ENCODE measurements around the gene RPL14.

The RPL14 gene

DNA sequence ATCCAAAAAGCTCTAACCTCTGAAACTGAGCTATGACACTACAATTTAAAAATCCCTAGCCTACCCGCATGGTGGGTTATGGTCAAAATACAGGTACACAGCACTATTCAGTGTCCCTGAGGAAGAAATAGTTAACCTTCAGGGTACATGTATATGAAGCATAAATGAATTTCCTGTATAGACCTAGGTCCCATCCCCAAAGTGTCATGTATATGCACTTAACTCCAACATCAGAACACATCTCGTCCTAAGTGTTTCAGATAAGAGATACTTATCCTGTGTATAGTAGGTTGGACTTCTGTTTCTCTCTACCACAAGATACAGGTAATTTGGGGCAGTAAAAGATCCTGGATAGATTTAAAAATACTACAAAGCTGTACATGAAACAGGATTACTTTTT, 6.4 kb downstream of the RPL14 start:
- no peak for DNase-seq

- no peak for DNase-seq
These were observed 7.4 kb downstream of the RPL14 start for GRCh38 chr3:40464339-40465110.

GRCh38 chr3:40465111-40465407, 7.9 kb downstream of the RPL14 start:
- DNase-seq: no peak

DNA sequence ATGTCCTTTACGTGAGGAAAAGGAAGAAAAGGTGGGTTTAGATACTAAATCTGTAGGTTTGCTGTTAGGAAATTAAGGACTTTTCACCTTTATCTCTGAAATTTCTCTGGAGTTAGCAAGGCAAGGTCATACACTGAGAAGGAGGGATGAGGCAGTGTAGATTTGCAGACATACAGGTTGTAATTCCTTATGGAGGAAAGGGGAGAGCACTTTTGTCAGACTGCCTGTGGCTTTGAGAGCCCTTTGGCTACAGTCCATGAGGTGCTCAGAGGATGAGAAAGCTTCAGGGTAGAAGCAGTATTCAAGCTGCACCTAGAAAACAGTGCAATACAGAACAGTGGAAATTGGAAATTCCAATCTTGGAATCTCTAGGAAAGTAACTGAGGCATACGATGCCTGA, 8.3 kb downstream of the RPL14 start:
- DNase-seq: no peak

GRCh38 chr3:40468018-40468417, 10.9 kb downstream of the RPL14 start:
- no peak for DNase-seq

DNA sequence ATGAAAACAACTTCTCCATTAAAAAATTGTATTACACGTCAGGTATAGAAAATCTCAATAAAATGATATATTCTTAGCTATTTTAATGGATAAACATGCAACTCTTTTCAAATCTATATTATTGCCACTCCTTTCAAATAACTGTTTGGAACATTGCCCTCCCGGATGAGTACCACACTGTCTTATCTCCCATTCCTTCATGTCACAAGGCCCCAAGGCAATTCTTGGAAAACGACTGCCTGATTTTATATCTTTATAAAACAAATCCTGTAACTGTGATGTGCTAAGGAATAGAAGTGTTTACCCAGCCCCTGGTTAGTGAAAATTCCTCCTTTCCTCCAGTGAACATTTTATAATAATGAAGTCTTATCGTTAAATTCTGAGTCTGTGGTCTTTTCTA, 13.6 kb downstream of the RPL14 start:
- DNase-seq: no peak

DNA sequence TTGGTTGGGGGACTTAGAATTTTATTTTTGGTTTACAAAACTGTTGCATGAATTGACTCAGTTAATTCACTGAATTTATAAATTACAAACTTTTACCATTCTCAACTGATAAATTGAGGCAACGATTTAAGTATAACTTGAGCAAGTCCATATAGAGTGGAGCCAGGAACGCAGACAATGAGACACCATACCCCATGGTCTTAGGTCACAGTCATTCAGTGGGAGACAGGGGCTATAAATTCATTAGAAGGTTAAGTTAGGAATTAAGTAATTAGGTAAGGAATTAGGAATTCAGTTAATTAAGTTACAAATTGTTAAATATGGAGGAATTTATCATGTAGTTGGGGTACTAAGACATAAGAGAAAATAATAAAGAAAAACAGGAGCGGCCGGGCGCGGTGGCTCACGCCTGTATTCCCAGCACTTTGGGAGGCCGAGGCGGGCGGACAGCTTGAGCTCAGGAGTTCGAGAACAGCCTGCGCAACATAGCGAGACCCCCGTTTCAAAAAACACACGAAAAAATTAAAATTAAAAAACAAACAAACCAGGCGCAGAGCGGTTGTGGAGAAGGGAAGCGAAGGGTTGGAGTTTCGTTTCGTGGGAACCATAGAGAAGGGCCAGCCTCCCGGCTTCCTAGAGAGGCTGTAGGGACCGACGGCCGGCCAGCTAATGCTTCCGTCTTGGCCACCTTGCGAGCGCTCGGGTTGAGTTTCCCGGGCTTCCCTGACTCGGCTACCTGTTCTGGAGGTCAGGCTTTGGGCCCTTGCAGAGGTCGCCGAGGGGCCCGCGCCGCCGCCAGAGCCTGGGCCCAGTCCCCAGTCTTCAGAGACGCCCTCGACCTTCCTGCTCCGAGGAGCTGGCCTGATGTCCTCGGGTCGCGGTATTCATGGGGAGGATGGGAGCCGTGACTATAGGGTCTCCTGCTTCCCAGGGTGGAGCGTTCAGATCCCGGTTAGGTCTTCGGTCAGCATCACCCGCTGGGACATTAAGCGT, 19.6 kb downstream of the RPL14 start, which contains the start of gene ZNF619:
Gene ZNF619, plus strand, starts transcription at position 645 of the 993 bp plus-strand sequence. CDS start 858 bp downstream, outside the sequence.
- DNase-seq: peak; percentile 59

DNA sequence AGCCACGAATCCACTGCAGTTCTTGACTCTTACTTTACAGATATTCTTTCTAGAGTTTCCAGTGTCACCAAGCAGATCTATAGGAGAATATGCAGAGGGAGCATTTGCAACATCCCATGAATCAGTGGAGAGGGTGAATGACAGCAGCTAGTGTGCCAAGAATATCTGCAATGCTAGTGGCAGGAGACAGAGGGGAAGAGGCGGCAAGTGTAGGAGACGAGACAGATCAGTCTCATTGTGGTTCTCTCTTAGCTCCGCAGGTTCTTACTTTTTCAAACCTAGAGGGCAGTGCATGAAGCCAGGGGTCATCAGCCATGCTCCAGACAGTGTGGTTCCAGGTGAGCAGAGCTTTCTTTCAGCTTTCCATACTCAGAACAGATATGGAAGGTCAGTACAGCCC, 20.5 kb downstream of the RPL14 start:
- DNase-seq: no peak

GRCh38 chr3:40487172-40487571, 30.0 kb downstream of the RPL14 start:
- DNase-seq: no peak

GRCh38 chr3:40490916-40491315, 33.8 kb downstream of the RPL14 start:
- no peak for DNase-seq

GRCh38 chr3:40494698-40495097, 37.6 kb downstream of the RPL14 start:
- DNase-seq: no peak

- DNase-seq: no peak
These were observed 40.1 kb downstream of the RPL14 start for GRCh38 chr3:40497288-40497687.

DNA sequence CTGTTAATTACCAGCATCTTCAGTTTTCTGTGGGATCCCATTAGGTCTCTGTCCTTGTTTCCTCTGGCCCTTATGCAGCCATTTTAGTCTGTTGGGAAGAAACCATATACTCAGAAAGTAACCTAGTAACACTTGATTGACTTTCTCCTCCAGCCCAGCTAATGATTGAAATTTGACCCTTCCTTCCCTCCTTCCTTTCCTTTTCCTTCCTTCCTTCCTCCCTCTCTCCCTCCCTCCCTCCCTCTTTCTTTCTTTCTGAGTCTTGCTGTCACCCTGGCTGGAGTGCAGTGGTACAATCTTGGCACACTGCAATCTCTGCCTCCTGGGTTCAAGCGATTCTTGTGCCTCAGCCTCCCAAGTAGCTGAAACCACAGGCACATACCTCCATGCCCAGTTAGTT, 42.8 kb downstream of the RPL14 start:
- DNase-seq: no peak

DNA sequence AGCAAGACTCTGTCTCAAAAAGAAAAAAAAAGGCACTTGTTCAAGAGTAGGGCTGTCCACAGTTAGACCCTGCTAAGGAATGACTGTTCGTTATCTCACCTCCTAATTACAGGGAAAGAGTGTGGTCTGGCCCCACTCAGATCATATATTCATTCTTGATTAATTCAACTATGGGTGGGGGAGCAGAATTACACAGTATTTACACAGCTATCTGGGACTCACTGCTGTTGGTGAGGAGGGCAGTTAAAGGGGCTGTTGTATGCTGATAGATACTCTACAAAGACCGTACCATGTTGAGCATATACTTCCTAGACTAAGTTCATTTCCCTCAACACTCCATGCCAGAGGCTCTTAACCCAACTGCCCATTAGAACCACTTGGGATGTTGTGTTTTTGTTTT, 44.9 kb downstream of the RPL14 start:
- DNase-seq: no peak

DNA sequence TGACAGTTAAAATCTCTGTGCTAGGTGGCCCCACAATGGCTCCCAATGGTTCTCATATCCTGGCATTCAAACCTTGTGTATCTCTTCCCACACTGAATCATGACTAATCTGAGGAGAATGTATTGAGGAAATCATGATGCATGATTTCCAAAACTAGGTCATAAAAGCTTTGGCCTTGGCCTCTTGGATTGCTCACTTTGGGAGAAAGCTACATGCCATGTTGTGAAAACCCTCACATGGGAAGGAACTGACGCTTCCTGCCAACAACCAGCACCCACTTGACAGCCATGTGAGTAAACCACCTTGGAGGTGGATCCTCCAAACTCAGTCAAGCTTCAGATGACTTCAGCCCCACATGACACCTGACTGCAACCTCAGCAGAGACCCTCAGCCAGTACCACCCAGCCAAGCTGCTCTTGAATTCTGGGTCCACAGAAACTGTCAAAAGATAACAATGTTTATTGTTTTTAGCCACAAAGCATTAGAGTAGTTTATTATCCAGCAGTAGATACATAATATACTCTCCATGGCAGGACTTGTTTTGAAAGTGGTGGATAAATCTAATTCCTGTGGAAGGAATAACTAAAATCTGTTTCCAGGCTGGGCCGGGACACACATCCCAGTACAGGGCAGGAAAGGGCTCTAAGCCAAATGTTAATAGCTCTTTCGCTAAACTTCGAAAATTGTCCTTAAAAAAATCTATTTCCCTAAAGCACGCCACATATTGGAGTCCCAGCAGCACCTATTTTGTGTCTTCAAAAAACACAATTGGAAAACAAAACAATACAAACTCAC, 47.7 kb downstream of the RPL14 start:
- no peak for DNase-seq

GRCh38 chr3:40505599-40506462, 48.7 kb downstream of the RPL14 start, which contains the start of gene ZNF620:
Gene ZNF620, plus strand, starts transcription at chr3:40506039. Its CDS starts 314 bp downstream, at chr3:40506353.
- DNase-seq: peak; percentile 67

DNA sequence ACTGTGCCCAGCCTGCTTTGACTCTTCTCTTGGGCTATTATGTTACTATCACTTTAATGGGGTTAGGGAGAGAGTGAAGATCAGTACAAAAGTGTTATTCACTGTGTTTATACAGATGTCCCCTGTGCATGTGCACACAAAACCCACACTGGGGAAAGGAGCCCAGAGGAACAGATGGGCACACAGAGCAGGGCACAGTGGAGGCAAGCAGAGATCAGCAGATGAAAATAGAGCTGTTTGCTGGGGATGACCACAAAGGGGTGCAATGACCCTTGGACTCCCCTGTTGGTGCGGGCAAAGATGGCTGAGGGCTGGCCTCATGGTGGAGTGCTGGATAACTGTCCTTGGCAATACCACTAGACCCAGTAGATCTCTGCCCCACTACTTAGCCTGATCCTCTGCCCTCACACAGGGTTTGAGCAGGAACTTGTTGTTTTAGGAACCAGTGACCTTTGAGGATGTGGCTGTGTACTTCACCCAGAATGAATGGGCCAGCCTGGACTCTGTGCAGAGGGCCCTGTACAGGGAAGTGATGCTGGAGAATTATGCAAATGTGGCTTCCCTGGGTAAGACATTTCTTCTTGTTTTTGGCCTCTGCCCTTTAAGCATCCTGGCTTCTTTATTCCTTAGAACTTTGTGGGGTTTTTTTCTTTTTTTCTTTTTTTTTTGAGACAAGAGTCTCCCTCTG, 54.0 kb downstream of the RPL14 start:
- no peak for DNase-seq

GRCh38 chr3:40516201-40516600, 59.1 kb downstream of the RPL14 start:
- DNase-seq: no peak

DNA sequence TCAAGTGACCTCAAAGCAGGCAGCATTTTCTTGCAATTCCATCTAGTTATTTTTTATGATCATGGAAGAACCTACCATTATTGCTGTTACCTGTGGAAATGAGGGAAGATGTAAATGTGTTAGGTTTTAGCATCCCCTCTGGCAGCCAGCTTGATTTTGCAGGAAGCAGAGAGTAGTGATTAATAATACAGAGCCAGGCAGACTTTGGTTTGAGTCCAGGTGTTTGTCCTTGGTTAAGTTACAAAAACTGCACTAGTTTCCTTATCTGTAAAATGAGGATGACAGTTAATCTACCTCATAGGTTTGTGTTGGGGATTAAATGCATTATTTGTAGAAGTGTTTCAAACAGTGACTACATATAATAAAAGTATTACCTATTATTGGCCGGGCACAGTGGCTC, 60.9 kb downstream of the RPL14 start:
- DNase-seq: no peak

All from 8988T (cell line).